GM12891 (cell line): Measurements from ENCODE around the gene MRPL32. TPM values are rescaled to one million over a fixed set of nuclear protein-coding genes. Genes with fewer than 3 reads are reported as not detected.
"Not testable (repeated sequence)": the region's sequence is repeated elsewhere in the genome, so short reads cannot be mapped to it uniquely, and the experiment has no call there.

Source experiments
- DNase-seq: peaks from one replicate; pipeline ENCODE4 v3.0.0; 2011; ENCODE audit warnings: low spot score; ENCODE audit not compliant: insufficient read length
- FAIRE-seq: peaks from 2 replicates; lab custom pipeline; 2011; peaks lifted over from hg19 to GRCh38; lab: Jason Lieb, UNC
- PAX5 ChIP-seq: IDR thresholded peaks from 2 replicates; pipeline ENCODE4 v1.6.1; 2011; ENCODE audit warnings: low read length, moderate library complexity, mild to moderate bottlenecking; ENCODE audit not compliant: insufficient read depth, severe bottlenecking
- POLR2A ChIP-seq: IDR thresholded peaks from 2 replicates; pipeline ENCODE4 v1.6.1; 2011; ENCODE audit warnings: low read depth, low read length, control low read depth
- POLR2AphosphoS5 ChIP-seq: IDR thresholded peaks from 2 replicates; pipeline ENCODE4 v1.6.1; 2011; ENCODE audit warnings: low read depth, low read length, control low read depth
- POU2F2 ChIP-seq: IDR thresholded peaks from 2 replicates; pipeline ENCODE4 v1.6.1; 2011; ENCODE audit warnings: low read depth, mild to moderate bottlenecking, control low read depth, low read length, moderate library complexity
- SPI1 ChIP-seq: IDR thresholded peaks from 2 replicates; pipeline ENCODE4 v1.6.1; 2011; ENCODE audit warnings: low read depth, low read length, control low read depth
- TAF1 ChIP-seq: IDR thresholded peaks from 2 replicates; pipeline ENCODE4 v1.6.1; 2011; ENCODE audit warnings: low read depth, low read length, control low read depth
- polyA plus RNA-seq: library from polyadenylated mRNA; unstranded; fragments of >200 nt; gene quantifications from one replicate; pipeline ENCODE4 v1.2.1, GENCODE V29; 2012; ENCODE audit warnings: low read depth, missing spikeins, inconsistent platforms; ENCODE audit not compliant: missing spikeins

The MRPL32 gene
- polyA plus RNA-seq, result 60.2 TPM

- peak; percentile 75 for TF ChIP-seq POU2F2
- peak; percentile 97 for TF ChIP-seq TAF1
- TF ChIP-seq PAX5, result no peak
- TF ChIP-seq SPI1, result no peak
- TF ChIP-seq POLR2A, result peak; percentile 92
- TF ChIP-seq POLR2AphosphoS5, result peak; percentile 84; the same call in 1 of the 2 replicates
- DNase-seq (peak; percentile 75), FAIRE-seq (peak; percentile 94)
Observed at GRCh38 chr7:42931834-42932651, at the start of gene MRPL32, which contains the start of gene PSMA2. MRPL32 (plus strand) TSS chr7:42932376; CDS start chr7:42932387, 11 bp downstream. PSMA2 (minus strand) TSS chr7:42932174; CDS start chr7:42932158, 16 bp downstream.

- DNase-seq (no peak), FAIRE-seq (no peak)
- TF ChIP-seq POU2F2, result no peak
- TF ChIP-seq POLR2A, result no peak
- TF ChIP-seq PAX5, result no peak
- no peak for TF ChIP-seq POLR2AphosphoS5
- TF ChIP-seq SPI1, result no peak
- no peak for TF ChIP-seq TAF1
Observed at GRCh38 chr7:42883950-42884349, 48.2 kb upstream of the MRPL32 start.

DNA sequence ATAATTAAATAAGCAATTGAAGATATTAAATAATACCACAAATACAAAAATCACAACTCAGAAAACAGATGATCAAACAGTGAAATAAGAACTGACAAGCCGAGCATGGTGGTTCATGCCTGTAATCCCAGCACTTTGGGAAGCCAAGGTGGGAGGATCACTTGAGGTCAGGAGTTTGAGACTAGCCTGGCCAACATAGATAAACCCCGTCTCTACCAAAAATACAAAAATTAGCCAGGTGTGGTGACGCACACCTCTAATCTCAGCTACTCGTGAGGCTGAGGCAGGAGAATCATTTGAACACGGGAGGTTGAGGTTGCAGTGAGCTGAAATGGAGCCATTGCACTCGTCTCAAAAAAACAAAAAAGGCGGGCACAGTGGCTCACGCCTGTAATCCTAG is 47.0 kb upstream of the MRPL32 start:
- not testable (repeated sequence) for FAIRE-seq

GRCh38 chr7:42886129-42886528 is 46.0 kb upstream of the MRPL32 start:
- DNase-seq, result no peak
- no peak for FAIRE-seq
- TF ChIP-seq SPI1, result no peak
- no peak for TF ChIP-seq POLR2A
- TF ChIP-seq POU2F2, result no peak
- TF ChIP-seq POLR2AphosphoS5, result no peak
- TF ChIP-seq TAF1, result no peak
- no peak for TF ChIP-seq PAX5

More for the DNA sequence above, 47.0 kb upstream of the MRPL32 start:
- not testable (repeated sequence) for DNase-seq

GRCh38 chr7:42886893-42887505 is 45.2 kb upstream of the MRPL32 start:
- no peak for FAIRE-seq
- no peak for DNase-seq
- no peak for TF ChIP-seq POU2F2
- no peak for TF ChIP-seq SPI1
- TF ChIP-seq PAX5, result no peak
- TF ChIP-seq POLR2A, result no peak
- TF ChIP-seq POLR2AphosphoS5, result no peak
- no peak for TF ChIP-seq TAF1

DNA sequence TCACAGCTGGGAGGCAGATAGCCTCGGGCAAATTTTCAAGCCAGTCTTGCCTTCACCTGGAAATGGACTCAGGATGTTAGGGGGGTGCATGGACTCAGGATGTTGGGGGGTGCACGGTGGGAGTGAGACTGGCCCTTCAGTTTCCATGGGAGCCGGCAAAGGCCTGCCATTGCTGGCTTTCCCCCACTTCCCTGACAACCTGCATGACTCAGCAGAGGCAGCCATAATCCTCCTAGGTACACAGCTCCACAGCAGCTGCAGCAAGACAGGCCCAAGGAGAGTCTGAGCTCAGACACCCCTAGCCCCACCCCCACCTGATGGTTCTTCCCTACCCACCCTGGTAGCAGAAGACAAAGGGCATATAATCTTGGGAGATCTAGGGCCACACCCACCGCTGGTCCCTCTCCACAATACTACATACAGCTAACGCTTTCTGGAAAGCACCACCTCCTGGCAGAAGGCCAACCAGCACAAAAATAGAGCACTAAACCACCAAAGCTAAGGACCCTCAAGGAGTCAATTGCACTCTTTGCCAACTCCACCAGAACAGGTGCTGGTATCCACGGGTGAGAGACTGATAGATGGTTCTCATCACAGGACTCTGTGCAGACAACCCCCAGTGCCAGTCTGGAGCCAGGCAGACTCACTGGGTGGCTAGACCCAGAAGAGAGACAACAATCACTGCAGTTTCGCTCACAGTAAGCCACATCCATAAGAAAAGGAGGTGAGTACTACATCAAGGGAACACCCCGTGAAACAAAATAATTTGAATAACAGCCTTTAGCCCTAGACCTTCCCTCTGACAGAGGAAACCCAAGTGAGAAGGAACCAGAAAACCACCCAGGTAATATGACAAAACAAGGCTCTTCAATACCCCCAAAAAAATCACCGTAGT is 38.6 kb upstream of the MRPL32 start:
- DNase-seq (no peak), FAIRE-seq (no peak)
- TF ChIP-seq PAX5 (no peak), TAF1 (no peak), POU2F2 (no peak), POLR2AphosphoS5 (no peak), POLR2A (no peak), SPI1 (no peak)

- TF ChIP-seq SPI1 (no peak), PAX5 (no peak), POLR2AphosphoS5 (no peak), POLR2A (no peak), TAF1 (no peak), POU2F2 (no peak)
- no peak for DNase-seq
- no peak for FAIRE-seq
Observed at GRCh38 chr7:42900842-42901241, 31.3 kb upstream of the MRPL32 start.

DNA sequence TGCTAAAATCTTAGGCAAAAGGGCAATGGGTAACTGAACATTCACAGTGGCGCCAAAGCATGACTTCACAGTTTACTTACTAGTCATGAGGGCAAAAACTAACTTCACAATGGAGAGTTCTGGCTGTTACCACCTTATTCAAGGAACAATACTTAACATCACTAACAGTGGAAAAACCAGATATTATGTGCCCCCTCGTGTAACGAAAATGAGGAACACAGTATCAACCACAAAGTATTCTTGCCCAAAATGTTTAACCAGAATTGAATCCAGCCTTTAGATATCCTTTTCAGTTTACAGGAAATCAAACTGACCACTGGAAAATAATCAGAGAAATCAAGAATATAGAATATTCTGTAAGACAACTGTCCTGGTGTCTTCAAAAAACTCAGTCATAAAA is 29.8 kb upstream of the MRPL32 start:
- no peak for DNase-seq
- TF ChIP-seq POLR2AphosphoS5 (no peak), POLR2A (no peak), SPI1 (no peak), PAX5 (no peak), POU2F2 (no peak), TAF1 (no peak)
- no peak for FAIRE-seq

- TF ChIP-seq POLR2AphosphoS5 (no peak), SPI1 (no peak), TAF1 (no peak)
- no peak for DNase-seq
- no peak for FAIRE-seq
Observed at GRCh38 chr7:42906181-42906580, 26.0 kb upstream of the MRPL32 start.
